Endometrial microvascular endothelial cells (primary cell): ENCODE data around the gene KCNIP2. TPM values are rescaled to one million over a fixed set of nuclear protein-coding genes. Genes with fewer than 3 reads are reported as not detected.

Experiments used
- in situ Hi-C: cut with HindIII; loops from 2 replicates; pipeline ENCODE4 v1.10.0; 2017; ENCODE audit warnings: low sequenced_read_pairs, low pct_unique_long_range_greater_than_20kb; ENCODE audit errors: inconsistent ontology term
- total RNA-seq: library from RNA; depleted of rRNA; stranded (reverse); fragments of >200 nt; gene quantifications from one replicate; pipeline ENCODE4 v1.2.3, GENCODE V29; 2015; ENCODE audit errors: inconsistent ontology term

The KCNIP2 gene
- 0.09 TPM for total RNA-seq

GRCh38 chr10:101843032-101844021 lies at the start of gene KCNIP2:
TSS of gene KCNIP2 (minus strand) at chr10:101843800. CDS start at chr10:101843568, 232 bp downstream.
- in situ Hi-C loops = no loop called here

GRCh38 chr10:101892782-101893391 lies 49.3 kb upstream of the KCNIP2 start:
- in situ Hi-C loops = loop anchor here (25.0 kb wide), 1 partner anchor 94 kb away; no protein-coding TSS in a partner anchor

- in situ Hi-C loops = loop anchor here (25.0 kb wide), 1 partner anchor 98 kb away; no protein-coding TSS in a partner anchor
These were observed 45.9 kb upstream of the KCNIP2 start for GRCh38 chr10:101889256-101890210.

GRCh38 chr10:101888251-101888949 lies 44.8 kb upstream of the KCNIP2 start:
- in situ Hi-C loops = loop anchor here (25.0 kb wide), 1 partner anchor 99 kb away; no protein-coding TSS in a partner anchor

GRCh38 chr10:101887775-101888174 lies 44.2 kb upstream of the KCNIP2 start:
- in situ Hi-C loops = loop anchor here (25.0 kb wide), 1 partner anchor 100 kb away; no protein-coding TSS in a partner anchor

GRCh38 chr10:101886521-101887312 lies 43.1 kb upstream of the KCNIP2 start:
- in situ Hi-C loops = loop anchor here (25.0 kb wide), 1 partner anchor 101 kb away; no protein-coding TSS in a partner anchor

GRCh38 chr10:101881036-101881774 lies 37.6 kb upstream of the KCNIP2 start:
- in situ Hi-C loops = loop anchor here (25.0 kb wide), 1 partner anchor 106 kb away; no protein-coding TSS in a partner anchor

GRCh38 chr10:101880232-101880573 lies 36.6 kb upstream of the KCNIP2 start:
- in situ Hi-C loops = loop anchor here (25.0 kb wide), 1 partner anchor 107 kb away; no protein-coding TSS in a partner anchor

GRCh38 chr10:101879456-101880231 lies 36.0 kb upstream of the KCNIP2 start:
- in situ Hi-C loops = loop anchor here (25.0 kb wide), 1 partner anchor 108 kb away; no protein-coding TSS in a partner anchor

GRCh38 chr10:101878869-101879268 lies 35.3 kb upstream of the KCNIP2 start:
- in situ Hi-C loops = loop anchor here (25.0 kb wide), 1 partner anchor 108 kb away; no protein-coding TSS in a partner anchor

- in situ Hi-C loops = loop anchor here (25.0 kb wide), 1 partner anchor 112 kb away; no protein-coding TSS in a partner anchor
These were observed 31.6 kb upstream of the KCNIP2 start for GRCh38 chr10:101875068-101875688.

- in situ Hi-C loops = no loop called here
These were observed 30.7 kb upstream of the KCNIP2 start for GRCh38 chr10:101874252-101874651.

GRCh38 chr10:101867931-101868330 lies 24.3 kb upstream of the KCNIP2 start:
- in situ Hi-C loops = no loop called here

- in situ Hi-C loops = no loop called here
These were observed 15.9 kb upstream of the KCNIP2 start for GRCh38 chr10:101859530-101859929.
